Natural killer cell (primary cell): ENCODE measurements around the gene SCARB1. TPM values are rescaled to one million over a fixed set of nuclear protein-coding genes. Genes with fewer than 3 reads are reported as not detected.
A peak's percentile ranks its signal among the peaks of the same experiment; 100 is the strongest.
"Not testable (repeated sequence)": the region's sequence is repeated elsewhere in the genome, so short reads cannot be mapped to it uniquely, and the experiment has no call there.

Experiments used
- ATAC-seq, 3 donors: fragments of 150-1000 bp in 2 of 3; fragments of 200-7000 bp in 1 of 3; cut with Tn5 transposase; 1 replicate in 1 of 3; 2 replicates in 2 of 3; pipeline ENCODE4 v1.10.0; 2021; ENCODE audit warnings: mild to moderate bottlenecking in 2 of 3, moderate library complexity in 2 of 3
- DNase-seq, 2 donors: peaks; one replicate each; pipeline versions ENCODE4 v3.0.0 to v3.0.0-alpha.2; 2013 to 2021; ENCODE audit warnings: mixed read lengths in 1 of 2
- H3K27ac ChIP-seq: one replicate; pipeline ENCODE4 v1.5.1; 2013; ENCODE audit warnings: mild to moderate bottlenecking, low read length
- H3K27me3 ChIP-seq: one replicate; pipeline ENCODE4 v1.6.1; 2013; ENCODE audit warnings: low read length; ENCODE audit not compliant: control insufficient read depth, insufficient read depth
- H3K36me3 ChIP-seq: one replicate; pipeline ENCODE4 v1.6.1; 2013; ENCODE audit warnings: low read length; ENCODE audit not compliant: control insufficient read depth, insufficient read depth
- H3K4me1 ChIP-seq: one replicate; pipeline ENCODE4 v1.6.1; 2013; ENCODE audit warnings: low read length; ENCODE audit not compliant: control insufficient read depth, insufficient read depth
- H3K4me3 ChIP-seq: one replicate; pipeline ENCODE4 v1.5.1; 2013; ENCODE audit warnings: low read length
- H3K9me3 ChIP-seq: one replicate; pipeline ENCODE4 v1.6.1; 2013; ENCODE audit warnings: low read length; ENCODE audit not compliant: control insufficient read depth, insufficient read depth
- H3K27ac Mint-ChIP-seq, 2 donors: one replicate each; pipeline ENCODE4 v1.8.0; 2022; ENCODE audit warnings: mild to moderate bottlenecking in 2 of 2, mixed read lengths in 2 of 2, moderate library complexity in 1 of 2
- H3K27me3 Mint-ChIP-seq, 2 donors: one replicate each; pipeline ENCODE4 v1.8.0; 2022; ENCODE audit warnings: low read depth in 2 of 2, mixed read lengths in 2 of 2
- H3K36me3 Mint-ChIP-seq: one replicate; pipeline ENCODE4 v1.8.0; 2022; ENCODE audit warnings: mixed read lengths
- H3K4me1 Mint-ChIP-seq, 2 donors: one replicate each; pipeline ENCODE4 v1.8.0; 2022; ENCODE audit warnings: mixed read lengths in 2 of 2
- H3K4me3 Mint-ChIP-seq: one replicate; pipeline ENCODE4 v1.8.0; 2022; ENCODE audit warnings: mild to moderate bottlenecking, moderate library complexity, mixed read lengths
- H3K9me3 Mint-ChIP-seq, 2 donors: one replicate each; pipeline ENCODE4 v1.8.0; 2022; ENCODE audit warnings: mixed read lengths in 2 of 2
- WGBS: methylation state at CpG from one replicate; pipeline ENCODE4 v1.1.7; 2013; ENCODE audit warnings: missing lambda C conversion rate; ENCODE audit not compliant: insufficient coverage; 5-methylcytosine and 5-hydroxymethylcytosine counted together
- intact Hi-C: fragments of 100-400 bp; cut with micrococcal nuclease; formaldehyde crosslinking; loops from one replicate; pipeline ENCODE4 v1.14.2; 2022
- total RNA-seq, 4 donors: library from RNA; stranded (reverse); fragments of 120-200 nt in 1 of 4; gene quantifications; one replicate each; pipeline versions ENCODE4 v1.2.3 to v1.2.4, GENCODE V29; 2013 to 2022
- TF ChIP-seq, protein P1 (sequence below): fragments of 200-600 bp; IDR thresholded peaks from one replicate; pipeline ENCODE4 v1.8.0; 2022; ENCODE audit warnings: antibody characterized with exemption

Gene SCARB1
- total RNA-seq, 3 donors from 2014 or later (not counting 1 experiment from before 2014, with no cell fraction given) = 1.1 to 2.7 (median 1.3) TPM

- H3K27me3 ChIP-seq = no peaks in the 10 kb centered on the region
- H3K4me1 ChIP-seq = peaks cover 26% of the 10 kb centered on the region
- Mint-ChIP-seq H3K27ac (no peak overlapping the region), H3K4me3 (no peak overlapping the region), H3K36me3 (no peaks in the 10 kb centered on the region), H3K9me3 (no peaks in the 10 kb centered on the region), H3K27me3 (no peaks in the 10 kb centered on the region), H3K4me1 (peaks cover 0 to 9% of the 10 kb centered on the region in 2 donors)
- intact Hi-C loops = no loop called here
- ATAC-seq (no peak), DNase-seq (no peak)
- H3K9me3 ChIP-seq = no peaks in the 10 kb centered on the region
- no peak overlapping the region for H3K27ac ChIP-seq
- H3K36me3 ChIP-seq = no peaks in the 10 kb centered on the region
- no peak overlapping the region for H3K4me3 ChIP-seq
- WGBS = 87% methylated on average over 9 of the region's 10 CpGs
- TF ChIP-seq, protein P1, sequence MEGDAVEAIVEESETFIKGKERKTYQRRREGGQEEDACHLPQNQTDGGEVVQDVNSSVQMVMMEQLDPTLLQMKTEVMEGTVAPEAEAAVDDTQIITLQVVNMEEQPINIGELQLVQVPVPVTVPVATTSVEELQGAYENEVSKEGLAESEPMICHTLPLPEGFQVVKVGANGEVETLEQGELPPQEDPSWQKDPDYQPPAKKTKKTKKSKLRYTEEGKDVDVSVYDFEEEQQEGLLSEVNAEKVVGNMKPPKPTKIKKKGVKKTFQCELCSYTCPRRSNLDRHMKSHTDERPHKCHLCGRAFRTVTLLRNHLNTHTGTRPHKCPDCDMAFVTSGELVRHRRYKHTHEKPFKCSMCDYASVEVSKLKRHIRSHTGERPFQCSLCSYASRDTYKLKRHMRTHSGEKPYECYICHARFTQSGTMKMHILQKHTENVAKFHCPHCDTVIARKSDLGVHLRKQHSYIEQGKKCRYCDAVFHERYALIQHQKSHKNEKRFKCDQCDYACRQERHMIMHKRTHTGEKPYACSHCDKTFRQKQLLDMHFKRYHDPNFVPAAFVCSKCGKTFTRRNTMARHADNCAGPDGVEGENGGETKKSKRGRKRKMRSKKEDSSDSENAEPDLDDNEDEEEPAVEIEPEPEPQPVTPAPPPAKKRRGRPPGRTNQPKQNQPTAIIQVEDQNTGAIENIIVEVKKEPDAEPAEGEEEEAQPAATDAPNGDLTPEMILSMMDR = no peak
Observed at GRCh38 chr12:124883263-124884130, 19.8 kb upstream of the SCARB1 start.

- WGBS = 20% methylated on average over 10 of the region's 10 CpGs
- TF ChIP-seq, protein P1 = no peak
- peak overlapping the region; percentile 35 for H3K4me3 Mint-ChIP-seq
- no peaks in the 10 kb centered on the region for H3K36me3 ChIP-seq
- DNase-seq = no peak
- intact Hi-C loops = no loop called here
- H3K27ac ChIP-seq = no peak overlapping the region
- H3K36me3 Mint-ChIP-seq = no peaks in the 10 kb centered on the region
- peaks cover 0 to 2% of the 10 kb centered on the region in 2 donors for H3K27me3 Mint-ChIP-seq
- no peak overlapping the region for H3K4me3 ChIP-seq
- ATAC-seq = peak; percentile 24 to 37 (median 26)
- H3K27ac Mint-ChIP-seq = no peak overlapping the region
- H3K27me3 ChIP-seq = no peaks in the 10 kb centered on the region
- H3K9me3 ChIP-seq = no peaks in the 10 kb centered on the region
- no peaks in the 10 kb centered on the region for H3K9me3 Mint-ChIP-seq
- peaks cover 26% of the 10 kb centered on the region for H3K4me1 ChIP-seq
- peaks cover 0 to 9% of the 10 kb centered on the region in 2 donors for H3K4me1 Mint-ChIP-seq
Observed at GRCh38 chr12:124881123-124881522, 17.5 kb upstream of the SCARB1 start.

DNA sequence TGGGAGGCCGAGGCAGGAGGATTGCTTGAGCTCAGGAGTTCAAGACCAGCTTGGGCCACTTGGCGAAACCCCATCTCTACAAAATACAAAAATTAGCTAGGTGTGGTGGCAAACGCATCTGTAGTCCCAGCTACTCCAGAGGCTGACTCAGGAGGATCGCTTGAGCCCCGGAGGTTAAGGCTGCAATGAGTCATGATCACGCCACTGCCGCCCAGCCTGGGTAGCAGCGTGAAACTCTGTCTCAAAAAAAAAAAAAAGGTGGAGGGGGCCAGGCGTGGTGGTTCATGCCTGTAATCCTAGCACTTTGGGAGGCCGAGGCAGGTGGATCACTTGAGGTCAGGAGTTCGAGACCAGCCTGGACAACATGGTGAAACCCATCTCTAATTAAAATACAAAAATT, 16.7 kb upstream of the SCARB1 start:
- H3K27ac Mint-ChIP-seq, H3K4me3 Mint-ChIP-seq, H3K4me3 ChIP-seq, H3K27me3 ChIP-seq, H3K4me1 Mint-ChIP-seq, H3K27ac ChIP-seq, intact Hi-C loops, H3K36me3 ChIP-seq, H3K36me3 Mint-ChIP-seq, ATAC-seq, DNase-seq, H3K9me3 Mint-ChIP-seq, H3K27me3 Mint-ChIP-seq, H3K9me3 ChIP-seq: not testable (repeated sequence)
- WGBS = 80% methylated on average over 11 of the region's 11 CpGs
- peaks cover 23% of the 10 kb centered on the region for H3K4me1 ChIP-seq

DNA sequence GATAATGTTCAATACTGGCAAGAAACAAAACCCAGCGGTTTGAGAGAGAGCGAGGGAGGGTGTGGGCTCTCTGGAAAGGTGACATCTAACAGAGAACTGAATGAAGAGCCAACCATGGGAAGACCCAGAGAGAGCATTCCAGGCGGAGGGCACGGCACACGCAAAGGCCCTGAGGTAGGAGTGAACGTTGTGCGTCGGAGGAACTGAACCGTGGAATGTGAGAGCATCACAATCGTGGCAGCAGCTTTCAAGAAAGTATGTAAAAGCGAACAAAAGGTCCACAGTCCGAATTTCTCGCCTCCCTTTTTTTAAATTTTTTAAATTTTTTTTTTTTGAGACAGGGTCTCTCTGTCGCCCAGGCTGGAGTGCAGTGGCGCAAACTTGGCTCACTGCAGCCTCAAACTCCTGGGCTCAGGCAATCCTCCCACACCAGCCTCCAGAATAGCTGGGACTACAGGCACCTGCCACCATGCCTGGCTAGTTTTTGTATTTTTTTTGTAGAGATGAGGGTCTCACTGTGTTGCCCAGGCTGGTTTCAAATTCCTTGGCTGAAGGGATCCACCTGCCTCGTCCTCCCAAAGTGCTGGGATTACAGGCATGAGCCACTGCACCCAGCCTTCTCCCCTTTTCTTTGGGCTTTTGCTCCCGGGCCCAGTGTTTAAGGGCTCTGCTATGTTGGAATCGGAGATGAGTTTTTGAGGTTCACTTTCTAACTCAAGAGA, 15.3 kb upstream of the SCARB1 start:
- Histone ChIP-seq H3K4me1 (peaks cover 16% of the 10 kb centered on the region), H3K9me3 (no peaks in the 10 kb centered on the region), H3K27ac (no peak overlapping the region), H3K36me3 (no peaks in the 10 kb centered on the region), H3K27me3 (no peaks in the 10 kb centered on the region), H3K4me3 (no peak overlapping the region)
- H3K4me1 Mint-ChIP-seq = peaks cover 0 to 9% of the 10 kb centered on the region in 2 donors
- 93% methylated on average over 18 of the region's 18 CpGs for WGBS
- TF ChIP-seq, protein P1 = no peak
- H3K9me3 Mint-ChIP-seq = no peaks in the 10 kb centered on the region
- no peak overlapping the region for H3K4me3 Mint-ChIP-seq
- intact Hi-C loops = no loop called here
- H3K27me3 Mint-ChIP-seq = peaks cover 0 to 11% of the 10 kb centered on the region in 2 donors
- DNase-seq (no peak), ATAC-seq (no peak)
- no peaks in the 10 kb centered on the region for H3K36me3 Mint-ChIP-seq
- H3K27ac Mint-ChIP-seq = no peak overlapping the region
